IPS-15b (cell line): Measurements from ENCODE around the gene HCK.
"Not testable (repeated sequence)": the region's sequence is repeated elsewhere in the genome, so short reads cannot be mapped to it uniquely, and the experiment has no call there.

Source experiments
- H3K27me3 ChIP-seq: one replicate; pipeline ENCODE4 v1.6.1; 2013; ENCODE audit warnings: low read length; ENCODE audit not compliant: control insufficient read depth, insufficient read depth
- H3K36me3 ChIP-seq: one replicate; pipeline ENCODE4 v1.6.1; 2013; ENCODE audit warnings: low read length; ENCODE audit not compliant: control insufficient read depth, insufficient read depth
- H3K4me1 ChIP-seq: one replicate; pipeline ENCODE4 v1.6.1; 2013; ENCODE audit warnings: mild to moderate bottlenecking, low read length; ENCODE audit not compliant: control insufficient read depth, insufficient read depth
- H3K4me3 ChIP-seq: one replicate; pipeline ENCODE4 v1.5.1; 2013; ENCODE audit warnings: low read depth, low read length
- H3K9ac ChIP-seq: one replicate; pipeline ENCODE4 v1.6.1; 2013; ENCODE audit warnings: low read depth, mild to moderate bottlenecking, low read length
- H3K9me3 ChIP-seq: one replicate; pipeline ENCODE4 v1.6.1; 2013; ENCODE audit warnings: mild to moderate bottlenecking, low read length; ENCODE audit not compliant: control insufficient read depth, insufficient read depth

The HCK gene

GRCh38 chr20:32113591-32114260 is 61.7 kb downstream of the HCK start:
- Histone ChIP-seq H3K36me3 (no peaks in the 10 kb centered on the region), H3K9ac (no peak overlapping the region), H3K4me1 (peaks cover 13% of the 10 kb centered on the region), H3K9me3 (no peaks in the 10 kb centered on the region), H3K27me3 (no peaks in the 10 kb centered on the region), H3K4me3 (no peak overlapping the region)

- H3K9me3 ChIP-seq, result no peaks in the 10 kb centered on the region
- H3K4me1 ChIP-seq, result peaks cover 13% of the 10 kb centered on the region
- no peak overlapping the region for H3K4me3 ChIP-seq
- H3K27me3 ChIP-seq, result no peaks in the 10 kb centered on the region
- H3K36me3 ChIP-seq, result no peaks in the 10 kb centered on the region
- H3K9ac ChIP-seq, result no peak overlapping the region
Observed at GRCh38 chr20:32114305-32114960, 62.4 kb downstream of the HCK start.

- H3K4me3 ChIP-seq, result no peak overlapping the region
- peaks cover 13% of the 10 kb centered on the region for H3K4me1 ChIP-seq
- no peak overlapping the region for H3K9ac ChIP-seq
- no peaks in the 10 kb centered on the region for H3K36me3 ChIP-seq
- H3K9me3 ChIP-seq, result no peaks in the 10 kb centered on the region
- no peaks in the 10 kb centered on the region for H3K27me3 ChIP-seq
Observed at GRCh38 chr20:32115211-32115767, 63.2 kb downstream of the HCK start.

- peaks cover 10% of the 10 kb centered on the region for H3K4me1 ChIP-seq
- H3K27me3 ChIP-seq, result no peaks in the 10 kb centered on the region
- no peaks in the 10 kb centered on the region for H3K9me3 ChIP-seq
- no peaks in the 10 kb centered on the region for H3K36me3 ChIP-seq
- no peak overlapping the region for H3K9ac ChIP-seq
- H3K4me3 ChIP-seq, result no peak overlapping the region
Observed at GRCh38 chr20:32116079-32116521, 64.1 kb downstream of the HCK start.

DNA sequence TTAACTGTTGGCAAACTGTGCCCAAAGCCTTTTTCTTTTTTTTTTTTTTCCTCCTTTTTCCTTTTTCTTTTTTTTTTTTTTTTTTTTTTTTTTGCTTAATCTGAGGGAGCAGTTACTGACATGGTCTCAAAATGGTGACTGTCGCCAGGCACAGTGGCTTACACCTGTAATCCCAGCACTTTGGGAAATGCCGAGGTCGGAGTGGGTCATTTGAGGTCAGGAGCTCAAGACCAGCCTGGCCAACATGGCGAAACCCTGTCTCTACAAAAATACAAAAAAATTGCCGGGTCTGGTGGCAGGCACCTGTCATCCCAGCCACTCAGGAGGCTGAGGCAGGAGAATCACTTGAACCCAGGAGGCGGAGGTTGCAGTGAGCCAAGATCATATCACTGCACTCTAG is 64.8 kb downstream of the HCK start:
- not testable (repeated sequence) for H3K4me3 ChIP-seq, H3K27me3 ChIP-seq, H3K9me3 ChIP-seq, H3K4me1 ChIP-seq, H3K36me3 ChIP-seq, H3K9ac ChIP-seq

GRCh38 chr20:32118427-32118826 is 66.4 kb downstream of the HCK start:
- H3K4me3 ChIP-seq, H3K36me3 ChIP-seq, H3K27me3 ChIP-seq, H3K9ac ChIP-seq, H3K9me3 ChIP-seq, H3K4me1 ChIP-seq: not testable (repeated sequence)

- Histone ChIP-seq H3K27me3 (no peaks in the 10 kb centered on the region), H3K4me1 (peaks cover 10% of the 10 kb centered on the region), H3K36me3 (no peaks in the 10 kb centered on the region), H3K9ac (no peak overlapping the region), H3K4me3 (no peak overlapping the region), H3K9me3 (no peaks in the 10 kb centered on the region)
Observed at GRCh38 chr20:32119734-32120133, 67.7 kb downstream of the HCK start.

DNA sequence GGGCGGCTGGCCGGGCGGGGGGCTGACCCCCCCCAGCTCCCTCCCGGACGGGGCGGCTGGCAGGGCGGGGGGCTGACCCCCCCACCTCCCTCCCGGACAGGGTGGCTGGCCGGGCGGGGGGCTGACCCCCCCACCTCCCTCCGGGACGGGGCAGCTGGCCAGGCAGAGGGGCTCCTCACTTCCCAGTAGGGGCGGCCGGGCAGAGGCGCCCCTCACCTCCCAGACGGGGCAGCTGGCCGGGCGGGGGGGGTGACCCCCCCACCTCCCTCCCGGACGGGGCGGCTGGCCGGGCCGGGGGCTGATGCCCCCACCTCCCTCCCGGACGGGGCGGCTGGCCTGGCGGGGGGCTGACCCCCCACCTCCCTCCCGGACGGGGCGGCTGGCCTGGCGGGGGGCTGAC is 69.9 kb downstream of the HCK start:
- H3K36me3 ChIP-seq, H3K4me3 ChIP-seq, H3K27me3 ChIP-seq, H3K9ac ChIP-seq, H3K4me1 ChIP-seq, H3K9me3 ChIP-seq: not testable (repeated sequence)

DNA sequence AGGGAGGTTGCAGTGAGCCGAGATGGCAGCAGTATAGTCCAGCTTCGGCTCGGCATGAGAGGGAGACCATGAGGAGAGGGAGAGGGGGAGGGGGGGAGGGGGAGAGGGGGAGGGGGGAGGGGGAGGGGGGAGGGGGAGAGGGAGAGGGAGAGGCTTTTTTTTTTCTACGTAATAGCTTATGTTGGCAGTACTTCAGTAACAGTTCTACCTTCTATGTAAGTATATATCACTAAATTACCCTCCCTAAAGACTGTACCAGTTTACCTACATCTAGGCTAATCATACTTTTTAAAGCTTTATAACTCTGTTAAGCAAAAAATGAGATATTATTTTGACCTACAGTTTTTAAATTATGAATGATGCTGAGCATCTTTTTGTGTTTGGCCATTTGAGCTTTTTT is 71.0 kb downstream of the HCK start:
- Histone ChIP-seq H3K36me3 (no peaks in the 10 kb centered on the region), H3K4me3 (no peak overlapping the region), H3K9ac (no peak overlapping the region), H3K27me3 (no peaks in the 10 kb centered on the region), H3K4me1 (peaks cover 7% of the 10 kb centered on the region), H3K9me3 (no peaks in the 10 kb centered on the region)

DNA sequence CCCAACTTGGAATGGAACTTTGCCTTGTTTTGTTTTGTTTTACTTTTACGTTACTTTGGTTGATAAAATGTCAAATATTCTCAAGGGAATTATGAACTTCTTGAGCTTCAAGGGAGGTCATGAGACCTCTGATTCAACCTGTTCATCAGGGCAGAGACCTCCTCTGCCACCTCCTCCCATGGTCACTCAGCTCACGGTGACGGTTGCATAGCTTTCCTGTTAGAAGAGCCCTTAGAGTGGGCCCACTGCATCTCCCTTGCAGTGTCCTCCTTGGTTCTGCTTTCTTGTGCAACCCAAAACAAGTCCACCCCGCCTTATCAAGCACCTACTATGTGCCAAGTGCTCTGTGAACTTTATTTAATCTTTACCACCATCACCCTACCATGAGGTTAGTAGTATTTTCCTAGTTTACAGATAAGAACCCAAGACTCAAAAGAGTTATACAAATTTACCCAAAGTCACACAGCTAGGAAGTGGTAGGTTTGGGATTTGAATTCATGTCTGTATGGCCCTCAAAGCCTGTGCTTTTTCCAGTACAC is 72.9 kb downstream of the HCK start:
- H3K4me1 ChIP-seq, result peaks cover 7% of the 10 kb centered on the region
- H3K9ac ChIP-seq, result no peak overlapping the region
- no peaks in the 10 kb centered on the region for H3K27me3 ChIP-seq
- no peaks in the 10 kb centered on the region for H3K36me3 ChIP-seq
- H3K4me3 ChIP-seq, result no peak overlapping the region
- no peaks in the 10 kb centered on the region for H3K9me3 ChIP-seq

DNA sequence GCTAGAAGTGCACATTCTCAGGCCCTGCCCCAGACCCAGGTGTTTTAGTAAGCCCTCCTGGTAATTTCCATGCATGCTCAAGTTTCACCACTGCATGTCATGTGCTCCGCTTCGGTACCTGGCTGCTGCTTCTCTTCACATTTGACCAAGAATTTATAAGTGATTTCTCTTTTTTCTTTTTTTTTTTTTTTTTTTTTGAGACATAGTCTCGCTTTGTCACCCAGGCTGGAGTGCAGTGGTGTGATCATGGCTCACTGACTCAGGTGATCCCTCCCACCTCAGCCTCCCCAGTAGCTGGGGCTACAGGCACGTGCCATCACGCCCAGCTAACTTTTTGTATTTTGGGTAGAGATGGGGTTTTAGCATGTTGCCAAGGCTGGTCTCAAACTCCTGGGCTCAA is 73.5 kb downstream of the HCK start:
- no peaks in the 10 kb centered on the region for H3K9me3 ChIP-seq
- H3K36me3 ChIP-seq, result no peaks in the 10 kb centered on the region
- no peaks in the 10 kb centered on the region for H3K27me3 ChIP-seq
- peaks cover 6% of the 10 kb centered on the region for H3K4me1 ChIP-seq
- H3K9ac ChIP-seq, result no peak overlapping the region
- H3K4me3 ChIP-seq, result no peak overlapping the region

GRCh38 chr20:32126919-32127318 is 74.9 kb downstream of the HCK start:
- Histone ChIP-seq H3K9me3 (no peaks in the 10 kb centered on the region), H3K9ac (no peak overlapping the region), H3K4me1 (peaks cover 5% of the 10 kb centered on the region), H3K36me3 (no peaks in the 10 kb centered on the region), H3K4me3 (no peak overlapping the region), H3K27me3 (no peaks in the 10 kb centered on the region)
